HepG2 (cell line): Measurements from ENCODE around the gene OBSL1. TPM values are rescaled to one million over a fixed set of nuclear protein-coding genes. Genes with fewer than 3 reads are reported as not detected.

Experiments
- ATAC-seq: fragments of 200-7000 bp; cut with Tn5 transposase; 3 replicates; pipeline ENCODE4 v1.9.1; 2020; ENCODE audit warnings: mild to moderate bottlenecking, moderate library complexity
- BruUV-seq: library from RNA; stranded (reverse); fragments of 400-500 nt; replicated peaks from 2 replicates; lab custom pipeline; 2021; lab: Mats Ljungman, UMichigan
- CTCF ChIA-PET: fragments of 300-600 bp; formaldehyde crosslinking; extraction: SDS; loops from one replicate; lab custom pipeline; 2021; ENCODE audit warnings: low total read pairs, inconsistent platforms, low intra/inter-chr PET ratio; lab: Yijun Ruan, JAX
- POLR2A ChIA-PET: fragments of 350-600 bp; sonication (Branson Sonifier 250); formaldehyde crosslinking; loops from one replicate; lab custom pipeline; 2020; ENCODE audit warnings: antibody characterized with exemption, inconsistent platforms; lab: Yijun Ruan, JAX
- DNase-seq: peaks from one replicate; pipeline ENCODE4 v3.0.0-alpha.2; 2015; ENCODE audit warnings: low spot score
- FAIRE-seq: peaks from 3 replicates; lab custom pipeline; 2011; peaks lifted over from hg19 to GRCh38; lab: Jason Lieb, UNC
- H2AFZ ChIP-seq: one replicate; pipeline ENCODE4 v1.6.1; 2011; ENCODE audit warnings: low read length, inconsistent platforms
- H3K27ac ChIP-seq: fragments of 300-600 bp; 3 replicates; pipeline ENCODE4 v1.8.0; 2011; ENCODE audit warnings: mixed run types, mild to moderate bottlenecking, mixed read lengths, low read length, inconsistent platforms; ENCODE audit not compliant: insufficient read depth; ENCODE audit errors: extremely low read length
- H3K27me3 ChIP-seq, 2 experiments: fragments of 200-600 bp in 1 of 2; 2 replicates in 1 of 2; 3 replicates in 1 of 2; pipeline versions ENCODE4 v1.6.0 to v1.8.0; 2011; ENCODE audit warnings: low read length in 2 of 2, mild to moderate bottlenecking in 2 of 2, moderate library complexity in 2 of 2, inconsistent platforms in 1 of 2; ENCODE audit not compliant: insufficient read depth in 2 of 2, control insufficient read depth in 1 of 2
- H3K36me3 ChIP-seq, 2 experiments: fragments of 200-600 bp in 1 of 2; replicated peaks in 1 of 2; 2 replicates in 1 of 2; 3 replicates in 1 of 2; pipeline versions ENCODE4 v1.5.1 to v1.8.0; 2011; ENCODE audit warnings: low read length in 2 of 2, inconsistent platforms in 1 of 2; ENCODE audit not compliant: insufficient read depth in 2 of 2, control insufficient read depth in 1 of 2
- H3K4me1 ChIP-seq: 2 replicates; pipeline ENCODE4 v1.5.1; 2012; ENCODE audit warnings: low read length, inconsistent platforms; ENCODE audit not compliant: insufficient read depth
- H3K4me2 ChIP-seq: 2 replicates; pipeline ENCODE4 v1.6.0; 2011; ENCODE audit warnings: low read depth, low read length, inconsistent platforms
- H3K4me3 ChIP-seq, 3 experiments: fragments of 200-600 bp in 1 of 3; sonication (generic), shearing (Covaris generic) in 1 of 3; replicated peaks in 1 of 3; 2 replicates each; pipeline ENCODE4 v1.5.1; 2011 to 2016; ENCODE audit warnings: low read length in 3 of 3, inconsistent platforms in 2 of 3, low read depth in 2 of 3, mild to moderate bottlenecking in 2 of 3, control low read depth in 1 of 3, mixed read lengths in 1 of 3; ENCODE audit not compliant: insufficient read depth in 1 of 3
- H3K79me2 ChIP-seq: one replicate; pipeline ENCODE4 v1.6.1; 2011; ENCODE audit warnings: low read length, inconsistent platforms; ENCODE audit not compliant: insufficient read depth
- H3K9ac ChIP-seq: 2 replicates; pipeline ENCODE4 v1.6.0; 2011; ENCODE audit warnings: mild to moderate bottlenecking, low read depth, low read length, inconsistent platforms; ENCODE audit not compliant: insufficient read depth
- H3K9me3 ChIP-seq: 2 replicates; pipeline ENCODE4 v1.5.1; 2012; ENCODE audit warnings: mild to moderate bottlenecking, low read length
- H4K20me1 ChIP-seq: 2 replicates; pipeline ENCODE4 v1.6.0; 2011; ENCODE audit warnings: inconsistent platforms, mild to moderate bottlenecking, low read length, moderate library complexity; ENCODE audit not compliant: insufficient read depth
- CREB3 ChIP-seq: sonication (generic); formaldehyde crosslinking; IDR thresholded peaks from 2 replicates; pipeline ENCODE4 v1.5.0; 2020; ENCODE audit warnings: missing genetic modification reagents
- FOSL1 ChIP-seq: sonication (generic); formaldehyde crosslinking; IDR thresholded peaks from 2 replicates; pipeline ENCODE4 v1.9.0; 2021; ENCODE audit warnings: missing genetic modification reagents, borderline replicate concordance
- FOSL2 ChIP-seq: sonication (generic); formaldehyde crosslinking; IDR thresholded peaks from 2 replicates; pipeline ENCODE4 v1.4.0; 2020; ENCODE audit warnings: missing genetic modification reagents
- GABPA ChIP-seq, 2 experiments: IDR thresholded peaks; 2 replicates each; pipeline ENCODE4 v1.6.1; 2011 to 2016; ENCODE audit warnings: low read depth in 2 of 2, low read length in 1 of 2, missing biosample characterization in 1 of 2, missing genetic modification characterization in 1 of 2
- HNRNPK ChIP-seq: fragments of 200-400 bp; formaldehyde crosslinking; IDR thresholded peaks from 2 replicates; pipeline ENCODE4 v1.6.1; 2018; ENCODE audit warnings: low read length, low read depth, moderate library complexity, mild to moderate bottlenecking; ENCODE audit not compliant: poor library complexity, severe bottlenecking
- POLR2A ChIP-seq, 2 experiments: IDR thresholded peaks; 2 replicates each; pipeline ENCODE4 v1.6.1; 2011; ENCODE audit warnings: low read depth in 2 of 2, low read length in 2 of 2, mild to moderate bottlenecking in 1 of 2, moderate library complexity in 1 of 2; ENCODE audit not compliant: insufficient read depth in 1 of 2
- POLR2AphosphoS2 ChIP-seq: IDR thresholded peaks from 2 replicates; pipeline ENCODE4 v1.6.1; 2011; ENCODE audit warnings: low read depth, low read length, improper control_type of control experiment
- POLR2AphosphoS5 ChIP-seq: IDR thresholded peaks from 2 replicates; pipeline ENCODE4 v1.6.1; 2012; ENCODE audit warnings: low read depth, low read length
- SPEN ChIP-seq: sonication (generic); formaldehyde crosslinking; IDR thresholded peaks from 2 replicates; pipeline ENCODE4 v1.5.1; 2020; ENCODE audit warnings: low read depth, mild to moderate bottlenecking, missing genetic modification reagents
- THAP7 ChIP-seq: sonication (generic); formaldehyde crosslinking; IDR thresholded peaks from 2 replicates; pipeline ENCODE4 v1.8.1; 2023; ENCODE audit warnings: mild to moderate bottlenecking, missing genetic modification reagents
- THAP9 ChIP-seq: sonication (generic); formaldehyde crosslinking; IDR thresholded peaks from 2 replicates; pipeline ENCODE4; 2020; ENCODE audit warnings: missing genetic modification reagents, mild to moderate bottlenecking, borderline replicate concordance
- ZNF225 ChIP-seq: sonication (generic); formaldehyde crosslinking; IDR thresholded peaks from 2 replicates; pipeline ENCODE4 v1.4.0; 2020; ENCODE audit warnings: mild to moderate bottlenecking, missing genetic modification reagents
- ZNF614 ChIP-seq: IDR thresholded peaks from 2 replicates; pipeline ENCODE4 v1.6.1; 2018; ENCODE audit warnings: missing biosample characterization, missing genetic modification reagents, inconsistent platforms, borderline replicate concordance
- ZNF773 ChIP-seq: sonication (generic); formaldehyde crosslinking; IDR thresholded peaks from 2 replicates; pipeline ENCODE4 v1.4.0; 2020; ENCODE audit warnings: missing genetic modification reagents, borderline replicate concordance
- ZNF788 ChIP-seq: sonication (generic); formaldehyde crosslinking; IDR thresholded peaks from 2 replicates; pipeline ENCODE4 v1.5.0; 2020; ENCODE audit warnings: mild to moderate bottlenecking, missing genetic modification reagents, borderline replicate concordance
- WGBS: methylation state at CpG from one replicate; pipeline ENCODE4 v1.1.6; 2017; ENCODE audit warnings: low lambda C conversion rate; 5-methylcytosine and 5-hydroxymethylcytosine counted together
- in situ Hi-C: cut with HindIII; loops from 2 replicates; pipeline ENCODE4 v1.10.0; 2017; ENCODE audit warnings: low pct_unique_long_range_greater_than_20kb; ENCODE audit not compliant: extremely low pct_ligation_motif_present
- intact Hi-C: fragments of 100-400 bp; cut with micrococcal nuclease; formaldehyde crosslinking; loops from one replicate; pipeline ENCODE4 v1.10.0; 2022; ENCODE audit not compliant: unreplicated experiment
- polyA plus RNA-seq, 8 experiments: library from polyadenylated mRNA; depleted of rRNA in 3 of 8; stranded (reverse) in 7 of 8; unstranded in 1 of 8; fragments of >200 nt; fragmentation: Illumina TruSeq in 4 of 8; extraction: Trizol in 4 of 8; gene quantifications; 2 replicates each; pipeline versions ENCODE4 v1.2.1 to v1.2.3, GENCODE V29; 2011 to 2016; ENCODE audit warnings: low read depth in 4 of 8, missing spikeins in 1 of 8, mixed read lengths in 1 of 8; ENCODE audit not compliant: insufficient read depth in 1 of 8
- total RNA-seq, 5 experiments: library from RNA; depleted of rRNA; stranded (reverse); fragments of >200 nt; fragmentation: Illumina TruSeq; extraction: Trizol; gene quantifications; 2 replicates each; pipeline ENCODE4 v1.2.3, GENCODE V29; 2016; ENCODE audit warnings: low read depth in 1 of 5
- TF ChIP-seq, protein P1 (sequence below): sonication (generic); formaldehyde crosslinking; IDR thresholded peaks from 2 replicates; pipeline ENCODE4 v1.4.0; 2020; ENCODE audit warnings: missing genetic modification reagents
- TF ChIP-seq, protein P2 (sequence below): sonication (generic); formaldehyde crosslinking; IDR thresholded peaks from 2 replicates; pipeline ENCODE4 v1.8.0; 2022; ENCODE audit warnings: mild to moderate bottlenecking, missing genetic modification reagents

OBSL1 gene
- total and polyA plus RNA-seq, 2 of the 13 experiments (the other 11 are each of a cell fraction or from before 2014, with no cell fraction given) = 86.7 to 218 TPM

- FAIRE-seq (no peak), ATAC-seq (peak; percentile 4), DNase-seq (no peak)
- H2AFZ ChIP-seq = no peak overlapping the region
- in situ Hi-C loops = loop anchor here (5.0 kb wide), 1 partner anchor 36 kb away; the partner anchor contains the start of gene STK11IP
- H4K20me1 ChIP-seq = no peaks in the 10 kb centered on the region
- H3K36me3 ChIP-seq = peaks cover 18 to 25% of the 10 kb centered on the region in 2 experiments; a peak in 4 of 5 replicates
- H3K4me3 ChIP-seq = no peak overlapping the region
- no TSS peak for BruUV-seq
- H3K9me3 ChIP-seq = no peaks in the 10 kb centered on the region
- intact Hi-C loops = loop anchor here (1.0 to 5.0 kb wide), 3 partner anchors 20 to 81 kb away; partner anchors contain the start of gene STK11IP
- no peak overlapping the region for H3K9ac ChIP-seq
- H3K27me3 ChIP-seq = no peaks in the 10 kb centered on the region
- no peak overlapping the region for H3K4me2 ChIP-seq
- peaks cover 41% of the 10 kb centered on the region for H3K4me1 ChIP-seq
- ChIA-PET POLR2A (interaction anchor here (0.6 to 4.2 kb wide), 10 partner anchors 9 to 62 kb away, joined by 3 to 45 read pairs (median 6); partner anchors contain the start of genes CHPF, GMPPA, INHA and OBSL1), CTCF (interaction anchor here (2.7 to 3.7 kb wide), 2 partner anchors 19 to 82 kb away, joined by 19 to 28 read pairs; no protein-coding TSS in a partner anchor)
- no peaks in the 10 kb centered on the region for H3K79me2 ChIP-seq
- WGBS = 83% methylated on average over 3 of the region's 3 CpGs
- H3K27ac ChIP-seq = no peak overlapping the region
- no peak for TF ChIP-seq POLR2AphosphoS2
- TF ChIP-seq SPEN (CRISPR knock-in tag) = no peak
- TF ChIP-seq ZNF614 (CRISPR knock-in tag) = no peak
- TF ChIP-seq ZNF773 = no peak
- no peak for TF ChIP-seq GABPA (IDR thresholded peaks at IDR 0.05; ENCODE audit: low read depth, low read length)
- TF ChIP-seq GABPA (CRISPR knock-in tag; IDR thresholded peaks at IDR 0.05; ENCODE audit: low read depth) = no peak
- TF ChIP-seq THAP9 (CRISPR knock-in tag) = peak; percentile 60; the same call in 1 of the 2 replicates
- TF ChIP-seq FOSL2 (CRISPR knock-in tag) = no peak
- TF ChIP-seq POLR2A (IDR thresholded peaks at IDR 0.05; ENCODE audit: insufficient read depth in 1 of 2, low read depth in 2 of 2, low read length in 2 of 2) = peak in 1 of 2 experiments; percentile 13; a peak in 1 of 4 replicates
- TF ChIP-seq, protein P1, sequence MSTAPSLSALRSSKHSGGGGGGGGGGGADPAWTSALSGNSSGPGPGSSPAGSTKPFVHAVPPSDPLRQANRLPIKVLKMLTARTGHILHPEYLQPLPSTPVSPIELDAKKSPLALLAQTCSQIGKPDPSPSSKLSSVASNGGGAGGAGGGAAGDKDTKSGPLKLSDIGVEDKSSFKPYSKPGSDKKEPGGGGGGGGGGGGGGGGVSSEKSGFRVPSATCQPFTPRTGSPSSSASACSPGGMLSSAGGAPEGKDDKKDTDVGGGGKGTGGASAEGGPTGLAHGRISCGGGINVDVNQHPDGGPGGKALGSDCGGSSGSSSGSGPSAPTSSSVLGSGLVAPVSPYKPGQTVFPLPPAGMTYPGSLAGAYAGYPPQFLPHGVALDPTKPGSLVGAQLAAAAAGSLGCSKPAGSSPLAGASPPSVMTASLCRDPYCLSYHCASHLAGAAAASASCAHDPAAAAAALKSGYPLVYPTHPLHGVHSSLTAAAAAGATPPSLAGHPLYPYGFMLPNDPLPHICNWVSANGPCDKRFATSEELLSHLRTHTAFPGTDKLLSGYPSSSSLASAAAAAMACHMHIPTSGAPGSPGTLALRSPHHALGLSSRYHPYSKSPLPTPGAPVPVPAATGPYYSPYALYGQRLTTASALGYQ = no peak
- TF ChIP-seq FOSL1 (CRISPR knock-in tag) = no peak
- TF ChIP-seq ZNF788 = no peak
- 0 out of 2 replicates have a peak, but pooled peaks have one; percentile 16 for TF ChIP-seq POLR2AphosphoS5
- TF ChIP-seq, protein P2, sequence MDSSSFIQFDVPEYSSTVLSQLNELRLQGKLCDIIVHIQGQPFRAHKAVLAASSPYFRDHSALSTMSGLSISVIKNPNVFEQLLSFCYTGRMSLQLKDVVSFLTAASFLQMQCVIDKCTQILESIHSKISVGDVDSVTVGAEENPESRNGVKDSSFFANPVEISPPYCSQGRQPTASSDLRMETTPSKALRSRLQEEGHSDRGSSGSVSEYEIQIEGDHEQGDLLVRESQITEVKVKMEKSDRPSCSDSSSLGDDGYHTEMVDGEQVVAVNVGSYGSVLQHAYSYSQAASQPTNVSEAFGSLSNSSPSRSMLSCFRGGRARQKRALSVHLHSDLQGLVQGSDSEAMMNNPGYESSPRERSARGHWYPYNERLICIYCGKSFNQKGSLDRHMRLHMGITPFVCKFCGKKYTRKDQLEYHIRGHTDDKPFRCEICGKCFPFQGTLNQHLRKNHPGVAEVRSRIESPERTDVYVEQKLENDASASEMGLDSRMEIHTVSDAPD = no peak
- TF ChIP-seq CREB3 (CRISPR knock-in tag) = no peak
- TF ChIP-seq THAP7 (CRISPR knock-in tag) = no peak
- no peak for TF ChIP-seq ZNF225
- no peak for TF ChIP-seq HNRNPK
Measured at GRCh38 chr2:219560893-219561178, 10.5 kb downstream of the OBSL1 start.
